SK-N-SH (cell line): ENCODE data around the gene THADA. TPM values are rescaled to one million over a fixed set of nuclear protein-coding genes. Genes with fewer than 3 reads are reported as not detected.

Experiments
- CTCF ChIA-PET: fragments of 300-600, 350-600 bp; formaldehyde crosslinking; extraction: SDS; loops from one replicate; lab custom pipeline; 2021; lab: Yijun Ruan, JAX
- POLR2A ChIA-PET: fragments of 350-600 bp; sonication (Branson Sonifier 250); formaldehyde crosslinking; extraction: SDS; loops from one replicate; lab custom pipeline; 2020; ENCODE audit warnings: antibody characterized with exemption, inconsistent platforms; lab: Yijun Ruan, JAX
- DNase-seq: peaks from one replicate; pipeline ENCODE4 v3.0.0; 2012
- H2AFZ ChIP-seq: fragments of 200-600 bp; sonication (generic); 2 replicates; pipeline ENCODE4 v1.8.1; 2016; ENCODE audit warnings: antibody characterized with exemption, mild to moderate bottlenecking, low read depth
- H3F3A ChIP-seq: fragments of 200-600 bp; sonication (generic); replicated peaks from 2 replicates; pipeline ENCODE3; 2016; ENCODE audit warnings: antibody characterized with exemption, mild to moderate bottlenecking; ENCODE audit not compliant: insufficient read depth
- H3K27ac ChIP-seq, 2 experiments: fragments of 200-500 bp in 1 of 2; fragments of 200-600 bp in 1 of 2; sonication (Bioruptor generic) in 1 of 2; sonication (generic), shearing (Covaris generic) in 1 of 2; 2 replicates each; pipeline versions ENCODE4 v1.5.1 to v1.6.1; 2014 to 2016; ENCODE audit warnings: low read depth in 2 of 2, inconsistent platforms in 1 of 2, low read length in 1 of 2, mild to moderate bottlenecking in 1 of 2, mixed read lengths in 1 of 2
- H3K27me3 ChIP-seq: fragments of 200-600 bp; sonication (generic), shearing (Covaris generic); 2 replicates; pipeline ENCODE4 v1.6.1; 2016; ENCODE audit warnings: mixed run types; ENCODE audit not compliant: insufficient read depth
- H3K36me3 ChIP-seq, 2 experiments: fragments of 200-500 bp in 1 of 2; fragments of 200-600 bp in 1 of 2; sonication (Bioruptor generic) in 1 of 2; sonication (generic) in 1 of 2; replicated peaks in 1 of 2; 2 replicates each; pipeline versions ENCODE3 to v1.5.1; 2014 to 2016; ENCODE audit warnings: low read length in 1 of 2, mild to moderate bottlenecking in 1 of 2; ENCODE audit not compliant: insufficient read depth in 2 of 2, control insufficient read depth in 1 of 2
- H3K4me1 ChIP-seq, 2 experiments: fragments of 200-500 bp in 1 of 2; fragments of 200-600 bp in 1 of 2; sonication (Bioruptor generic) in 1 of 2; sonication (generic), shearing (Covaris generic) in 1 of 2; 2 replicates each; pipeline versions ENCODE4 v1.5.1 to v1.6.1; 2014 to 2016; ENCODE audit warnings: low read depth in 1 of 2, low read length in 1 of 2, mixed run types in 1 of 2; ENCODE audit not compliant: insufficient read depth in 2 of 2, control insufficient read depth in 1 of 2
- H3K4me2 ChIP-seq: fragments of 200-600 bp; sonication (generic), shearing (Covaris generic); 2 replicates; pipeline ENCODE4 v1.6.1; 2017; ENCODE audit warnings: mixed run types
- H3K4me3 ChIP-seq, 2 experiments: fragments of 200-500 bp in 1 of 2; fragments of 200-600 bp in 1 of 2; sonication (Bioruptor generic) in 1 of 2; sonication (generic), shearing (Covaris generic) in 1 of 2; 2 replicates each; pipeline versions ENCODE4 v1.5.1 to v1.8.1; 2014 to 2016; ENCODE audit warnings: low read depth in 2 of 2, inconsistent platforms in 1 of 2, low read length in 1 of 2, mild to moderate bottlenecking in 1 of 2, mixed read lengths in 1 of 2, moderate library complexity in 1 of 2
- H3K79me2 ChIP-seq: fragments of 200-600 bp; sonication (generic); 2 replicates; pipeline ENCODE4 v1.8.1; 2017; ENCODE audit warnings: mild to moderate bottlenecking; ENCODE audit not compliant: insufficient read depth
- H3K9ac ChIP-seq: fragments of 200-600 bp; sonication (generic); 2 replicates; pipeline ENCODE4 v1.6.1; 2017; ENCODE audit warnings: mixed run types
- H3K9me2 ChIP-seq: fragments of 200-600 bp; sonication (generic); 2 replicates; pipeline ENCODE4 v1.6.1; 2017; ENCODE audit warnings: mixed run types
- H3K9me3 ChIP-seq: fragments of 200-600 bp; sonication (generic); 2 replicates; pipeline ENCODE4 v1.6.1; 2017; ENCODE audit warnings: mixed run types, mild to moderate bottlenecking, moderate library complexity
- H4K20me1 ChIP-seq: fragments of 200-600 bp; sonication (generic); 2 replicates; pipeline ENCODE4 v1.6.1; 2017; ENCODE audit warnings: mild to moderate bottlenecking, mixed run types; ENCODE audit not compliant: insufficient read depth
- CHD2 ChIP-seq: fragments of 150-350 bp; IDR thresholded peaks from 2 replicates; pipeline ENCODE4 v1.6.1; 2018; ENCODE audit warnings: low read length; ENCODE audit not compliant: partially characterized antibody
- EP300 ChIP-seq, 2 experiments: IDR thresholded peaks; 2 replicates each; pipeline versions ENCODE4 v1.4.0 to v1.6.1; 2012; ENCODE audit warnings: borderline replicate concordance in 1 of 2, low read depth in 1 of 2, low read length in 1 of 2
- EZH2phosphoT487 ChIP-seq: fragments of 200-600 bp; sonication (generic); IDR thresholded peaks from 2 replicates; pipeline ENCODE4 v1.6.1; 2017; ENCODE audit warnings: low read depth, mixed run types, mild to moderate bottlenecking, antibody characterized with exemption, moderate library complexity, borderline replicate concordance
- FOSL2 ChIP-seq: IDR thresholded peaks from 2 replicates; pipeline ENCODE4 v1.4.0; 2012; ENCODE audit warnings: low read depth, mild to moderate bottlenecking, moderate library complexity, borderline replicate concordance
- FOXJ3 ChIP-seq: sonication (generic); formaldehyde crosslinking; IDR thresholded peaks from 2 replicates; pipeline ENCODE4 v1.5.1; 2020; ENCODE audit warnings: mild to moderate bottlenecking, missing genetic modification reagents
- GABPA ChIP-seq: IDR thresholded peaks from 2 replicates; pipeline ENCODE4 v1.4.0; 2012; ENCODE audit warnings: low read depth, mild to moderate bottlenecking
- GATA2 ChIP-seq: sonication (generic); formaldehyde crosslinking; IDR thresholded peaks from 2 replicates; pipeline ENCODE4 v1.5.0; 2020; ENCODE audit warnings: mild to moderate bottlenecking, missing genetic modification reagents
- MXI1 ChIP-seq: IDR thresholded peaks from 2 replicates; pipeline ENCODE4 v1.6.1; 2012; ENCODE audit warnings: mild to moderate bottlenecking, low read depth, low read length, improper control_type of control experiment
- NRF1 ChIP-seq: IDR thresholded peaks from 2 replicates; pipeline ENCODE4 v1.6.1; 2012; ENCODE audit warnings: low read depth, mild to moderate bottlenecking, low read length
- POLR2AphosphoS5 ChIP-seq: IDR thresholded peaks from 2 replicates; pipeline ENCODE4 v1.6.1; 2012; ENCODE audit warnings: low read depth, low read length
- RAD21 ChIP-seq: IDR thresholded peaks from 2 replicates; pipeline ENCODE4 v1.6.1; 2012; ENCODE audit warnings: mild to moderate bottlenecking, low read length
- RXRA ChIP-seq: IDR thresholded peaks from 2 replicates; pipeline ENCODE4 v1.4.0; 2012; ENCODE audit warnings: low read depth, mild to moderate bottlenecking, borderline replicate concordance
- SIN3A ChIP-seq: IDR thresholded peaks from 2 replicates; pipeline ENCODE4 v1.6.1; 2012; ENCODE audit warnings: low read depth, mild to moderate bottlenecking, low read length, moderate library complexity, borderline replicate concordance
- TAF1 ChIP-seq: IDR thresholded peaks from 2 replicates; pipeline ENCODE4 v1.6.1; 2012; ENCODE audit warnings: low read depth, mild to moderate bottlenecking, low read length, moderate library complexity, borderline replicate concordance
- TCF12 ChIP-seq: IDR thresholded peaks from 2 replicates; pipeline ENCODE4 v1.4.0; 2012
- TEAD4 ChIP-seq: IDR thresholded peaks from 2 replicates; pipeline ENCODE4 v1.4.0; 2012; ENCODE audit warnings: mild to moderate bottlenecking, borderline replicate concordance; ENCODE audit not compliant: insufficient read depth
- WGBS: methylation state at CpG from one replicate; pipeline ENCODE4 v1.1.6; 2017; ENCODE audit warnings: low lambda C conversion rate; 5-methylcytosine and 5-hydroxymethylcytosine counted together
- polyA plus RNA-seq, 3 experiments: library from polyadenylated mRNA; depleted of rRNA; stranded (reverse); fragments of >200 nt; gene quantifications; 2 replicates each; pipeline ENCODE4 v1.2.3, GENCODE V29; 2012
- TF ChIP-seq, protein P1 (sequence below): IDR thresholded peaks from 2 replicates; pipeline ENCODE4; 2012
- TF ChIP-seq, protein P2 (sequence below): IDR thresholded peaks from 2 replicates; pipeline ENCODE4 v1.4.0; 2012; ENCODE audit warnings: low read depth

Gene THADA
- polyA plus RNA-seq, 1 of the 3 experiments (the other 2 are of a cell fraction), result 25.6 TPM

- H3K27ac ChIP-seq, result no peak overlapping the region
- H3K4me1 ChIP-seq, result peaks cover 6 to 38% of the 10 kb centered on the region in 2 experiments; a peak in 3 of 4 replicates
- no peaks in the 10 kb centered on the region for H3K79me2 ChIP-seq
- no peak overlapping the region for H3K4me2 ChIP-seq
- H3K9me3 ChIP-seq, result peaks cover 3% of the 10 kb centered on the region; the same call in 1 of the 2 replicates
- no peak for TF ChIP-seq FOSL2
- no peak overlapping the region for H3K9ac ChIP-seq
- H2AFZ ChIP-seq, result no peak overlapping the region
- ChIA-PET POLR2A (no interaction called here), CTCF (interaction anchor here (1.1 to 1.9 kb wide), 4 partner anchors 9 to 29 kb away, joined by 4 to 12 read pairs (median 6); no protein-coding TSS in a partner anchor)
- no peaks in the 10 kb centered on the region for H3K9me2 ChIP-seq
- WGBS, result 97% methylated on average over 5 of the region's 5 CpGs
- peaks cover 0 to 2% of the 10 kb centered on the region in 2 experiments for H3K36me3 ChIP-seq
- H4K20me1 ChIP-seq, result no peaks in the 10 kb centered on the region
- H3F3A ChIP-seq, result peaks cover 26% of the 10 kb centered on the region
- H3K27me3 ChIP-seq, result no peaks in the 10 kb centered on the region
- DNase-seq, result no peak
- no peak overlapping the region for H3K4me3 ChIP-seq
Measured at GRCh38 chr2:43455296-43455695, 140.5 kb downstream of the THADA start.

GRCh38 chr2:43454791-43455190 lies 141.0 kb downstream of the THADA start:
- Histone ChIP-seq H3K4me1 (peaks cover 6 to 38% of the 10 kb centered on the region in 2 experiments; a peak in 3 of 4 replicates), H3K9ac (no peak overlapping the region), H4K20me1 (no peaks in the 10 kb centered on the region), H2AFZ (no peak overlapping the region), H3K36me3 (peaks cover 2% of the 10 kb centered on the region in 2 experiments), H3K9me3 (peaks cover 3% of the 10 kb centered on the region; the same call in 1 of the 2 replicates), H3K27me3 (no peaks in the 10 kb centered on the region), H3K79me2 (no peaks in the 10 kb centered on the region), H3F3A (peaks cover 26% of the 10 kb centered on the region), H3K27ac (no peak overlapping the region), H3K9me2 (no peaks in the 10 kb centered on the region), H3K4me3 (no peak overlapping the region), H3K4me2 (no peak overlapping the region)
- CTCF ChIA-PET, result interaction anchor here (1.1 to 1.9 kb wide), 4 partner anchors 8 to 29 kb away, joined by 4 to 12 read pairs (median 6); no protein-coding TSS in a partner anchor
- 89% methylated on average over 2 of the region's 2 CpGs for WGBS
- POLR2A ChIA-PET, result no interaction called here
- TF ChIP-seq, protein P1, sequence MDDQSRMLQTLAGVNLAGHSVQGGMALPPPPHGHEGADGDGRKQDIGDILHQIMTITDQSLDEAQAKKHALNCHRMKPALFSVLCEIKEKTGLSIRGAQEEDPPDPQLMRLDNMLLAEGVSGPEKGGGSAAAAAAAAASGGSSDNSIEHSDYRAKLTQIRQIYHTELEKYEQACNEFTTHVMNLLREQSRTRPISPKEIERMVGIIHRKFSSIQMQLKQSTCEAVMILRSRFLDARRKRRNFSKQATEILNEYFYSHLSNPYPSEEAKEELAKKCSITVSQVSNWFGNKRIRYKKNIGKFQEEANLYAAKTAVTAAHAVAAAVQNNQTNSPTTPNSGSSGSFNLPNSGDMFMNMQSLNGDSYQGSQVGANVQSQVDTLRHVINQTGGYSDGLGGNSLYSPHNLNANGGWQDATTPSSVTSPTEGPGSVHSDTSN, result no peak
- TF ChIP-seq GATA2 (CRISPR knock-in tag) (no peak), SIN3A (no peak), FOXJ3 (CRISPR knock-in tag) (no peak), CHD2 (no peak), TCF12 (no peak), TAF1 (no peak), RXRA (no peak), EP300 (IDR thresholded peaks at IDR 0.05; ENCODE audit: borderline replicate concordance in 1 of 2, low read depth in 1 of 2, low read length in 1 of 2) (no peak), POLR2AphosphoS5 (no peak), NRF1 (no peak), MXI1 (no peak), EZH2phosphoT487 (no peak), RAD21 (no peak), GABPA (no peak), TEAD4 (no peak)
- TF ChIP-seq, protein P2, sequence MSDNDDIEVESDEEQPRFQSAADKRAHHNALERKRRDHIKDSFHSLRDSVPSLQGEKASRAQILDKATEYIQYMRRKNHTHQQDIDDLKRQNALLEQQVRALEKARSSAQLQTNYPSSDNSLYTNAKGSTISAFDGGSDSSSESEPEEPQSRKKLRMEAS, result no peak
- DNase-seq, result no peak
